Smooth muscle cell (in vitro differentiated cells): ENCODE measurements around the gene PLOD3. TPM values are rescaled to one million over a fixed set of nuclear protein-coding genes. Genes with fewer than 3 reads are reported as not detected.
"Not testable (repeated sequence)": the region's sequence is repeated elsewhere in the genome, so short reads cannot be mapped to it uniquely, and the experiment has no call there.

Source experiments
- DNase-seq: peaks from one replicate; lab custom pipeline; 2025; ENCODE audit not compliant: unreplicated experiment; lab: John Stamatoyannopoulos, UW
- H2AFZ ChIP-seq: fragments of 200-600 bp; sonication (generic); 2 replicates; pipeline ENCODE4 v1.6.0; 2016; ENCODE audit warnings: antibody characterized with exemption, low read depth, mild to moderate bottlenecking
- H3F3A ChIP-seq: fragments of 200-600 bp; sonication (generic); 2 replicates; pipeline ENCODE4 v1.6.0; 2017; ENCODE audit warnings: antibody characterized with exemption, low read depth
- H3K27ac ChIP-seq: fragments of 200-600 bp; sonication (generic); 2 replicates; pipeline ENCODE4 v1.5.1; 2016; ENCODE audit warnings: low read depth, mild to moderate bottlenecking
- H3K27me3 ChIP-seq: fragments of 200-600 bp; sonication (generic); 2 replicates; pipeline ENCODE4 v1.6.1; 2016; ENCODE audit warnings: low read depth, mild to moderate bottlenecking
- H3K36me3 ChIP-seq: fragments of 200-600 bp; sonication (generic); 2 replicates; pipeline ENCODE4 v1.5.1; 2016; ENCODE audit warnings: low read depth
- H3K4me1 ChIP-seq: fragments of 200-600 bp; sonication (generic); 2 replicates; pipeline ENCODE4 v1.5.1; 2016; ENCODE audit warnings: low read depth
- H3K4me2 ChIP-seq: fragments of 200-600 bp; sonication (generic); 2 replicates; pipeline ENCODE4 v1.6.0; 2016; ENCODE audit warnings: mild to moderate bottlenecking
- H3K4me3 ChIP-seq: fragments of 200-600 bp; sonication (generic); 2 replicates; pipeline ENCODE4 v1.5.1; 2016; ENCODE audit warnings: mild to moderate bottlenecking
- H3K79me2 ChIP-seq: fragments of 200-600 bp; sonication (generic); 2 replicates; pipeline ENCODE4 v1.6.0; 2016; ENCODE audit warnings: low read depth, mild to moderate bottlenecking
- H3K9ac ChIP-seq: fragments of 200-600 bp; sonication (generic); 2 replicates; pipeline ENCODE4 v1.6.0; 2016; ENCODE audit warnings: low read depth
- H3K9me3 ChIP-seq: fragments of 200-600 bp; sonication (generic); replicated peaks from 2 replicates; pipeline ENCODE4 v1.5.1; 2016; ENCODE audit warnings: low read depth
- H4K20me1 ChIP-seq: fragments of 200-600 bp; sonication (generic); 2 replicates; pipeline ENCODE4 v1.6.0; 2016; ENCODE audit warnings: low read depth
- WGBS: methylation state at CpG from one replicate; pipeline ENCODE4 v1.1.7; 2016; ENCODE audit warnings: low lambda C conversion rate; 5-methylcytosine and 5-hydroxymethylcytosine counted together
- polyA plus RNA-seq: library from polyadenylated mRNA; unstranded; fragments of >200 nt; fragmentation: Nextera tagmentation; extraction: Ambion mirVana; gene quantifications from 2 replicates; pipeline ENCODE4 v1.2.1, GENCODE V29; 2016
- total RNA-seq: library from RNA; depleted of rRNA; stranded (reverse); fragments of >200 nt; gene quantifications from 2 replicates; pipeline ENCODE4 v1.2.3, GENCODE V29; 2014
- TF ChIP-seq, protein P1 (sequence below): fragments of 200-600 bp; sonication (generic); IDR thresholded peaks from 2 replicates; pipeline ENCODE4 v1.5.1; 2017; ENCODE audit warnings: borderline replicate concordance, mild to moderate bottlenecking, antibody characterized with exemption; ENCODE audit not compliant: insufficient read depth, poor library complexity, severe bottlenecking

PLOD3 gene, protein sequence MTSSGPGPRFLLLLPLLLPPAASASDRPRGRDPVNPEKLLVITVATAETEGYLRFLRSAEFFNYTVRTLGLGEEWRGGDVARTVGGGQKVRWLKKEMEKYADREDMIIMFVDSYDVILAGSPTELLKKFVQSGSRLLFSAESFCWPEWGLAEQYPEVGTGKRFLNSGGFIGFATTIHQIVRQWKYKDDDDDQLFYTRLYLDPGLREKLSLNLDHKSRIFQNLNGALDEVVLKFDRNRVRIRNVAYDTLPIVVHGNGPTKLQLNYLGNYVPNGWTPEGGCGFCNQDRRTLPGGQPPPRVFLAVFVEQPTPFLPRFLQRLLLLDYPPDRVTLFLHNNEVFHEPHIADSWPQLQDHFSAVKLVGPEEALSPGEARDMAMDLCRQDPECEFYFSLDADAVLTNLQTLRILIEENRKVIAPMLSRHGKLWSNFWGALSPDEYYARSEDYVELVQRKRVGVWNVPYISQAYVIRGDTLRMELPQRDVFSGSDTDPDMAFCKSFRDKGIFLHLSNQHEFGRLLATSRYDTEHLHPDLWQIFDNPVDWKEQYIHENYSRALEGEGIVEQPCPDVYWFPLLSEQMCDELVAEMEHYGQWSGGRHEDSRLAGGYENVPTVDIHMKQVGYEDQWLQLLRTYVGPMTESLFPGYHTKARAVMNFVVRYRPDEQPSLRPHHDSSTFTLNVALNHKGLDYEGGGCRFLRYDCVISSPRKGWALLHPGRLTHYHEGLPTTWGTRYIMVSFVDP
- total RNA-seq (58.4 and 63.5 TPM in 2 replicates), polyA plus RNA-seq (150 and 168 TPM in 2 replicates)

DNA sequence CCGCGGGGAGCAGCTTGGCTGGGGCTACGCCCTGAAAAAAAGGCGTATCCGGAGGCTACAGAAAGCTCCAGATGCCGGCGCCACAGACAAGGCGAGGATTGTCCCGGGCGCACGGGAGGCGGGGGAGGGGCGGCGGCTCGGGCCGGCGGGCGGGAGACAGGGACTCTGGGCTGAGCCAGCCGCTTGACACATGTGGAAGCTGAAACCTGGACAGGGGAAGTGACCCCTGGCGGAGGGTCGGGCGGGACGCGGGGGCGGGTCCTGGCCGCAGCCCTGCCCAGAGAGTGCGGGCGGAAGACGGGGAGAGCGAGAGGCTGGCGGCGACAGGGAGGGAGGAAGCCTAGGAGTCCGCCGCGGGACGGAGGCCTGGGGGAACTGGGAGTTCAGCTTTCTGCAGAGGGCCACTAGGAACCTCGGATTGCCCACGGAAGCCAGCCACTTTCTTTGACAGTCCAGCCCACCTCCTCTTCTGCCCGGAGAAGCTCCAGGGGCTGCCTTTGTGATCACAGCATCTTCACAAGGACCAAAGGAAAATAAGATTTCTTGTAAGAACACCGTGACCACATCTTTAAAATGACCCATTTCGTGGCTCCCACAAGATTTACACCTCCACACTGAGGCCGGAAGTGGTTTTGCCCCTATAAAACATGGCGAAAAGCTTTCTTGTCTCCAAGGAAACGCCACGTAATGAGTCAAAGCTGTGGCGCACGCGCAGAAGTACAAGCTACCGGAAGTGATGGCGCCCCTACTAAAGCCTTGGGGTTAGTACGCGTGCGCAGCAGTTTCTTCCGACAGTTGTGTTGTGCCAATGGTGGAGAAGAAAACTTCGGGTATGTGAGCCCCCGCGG is at the start of gene PLOD3, which contains the start of gene ZNHIT1:
PLOD3 (minus strand) TSS at position 194 of the 848 bp plus-strand sequence. CDS start 307 bp downstream, outside the sequence.
ZNHIT1 (plus strand) TSS at position 778 of the 848 bp plus-strand sequence; CDS start at position 809, 31 bp downstream.
- WGBS = under 1% methylated on average over 39 of the region's 57 CpGs
- Histone ChIP-seq H2AFZ (peak within 1 kb of the TSS; percentile 86), H3K27me3 (no peaks in the 10 kb centered on the region), H4K20me1 (peaks cover 31% of the 10 kb centered on the region), H3K9me3 (no peaks in the 10 kb centered on the region), H3K4me2 (peak within 1 kb of the TSS; percentile 98), H3F3A (no peaks in the 10 kb centered on the region), H3K4me1 (peaks cover 10% of the 10 kb centered on the region), H3K79me2 (peaks cover 57% of the 10 kb centered on the region), H3K36me3 (no peaks in the 10 kb centered on the region), H3K4me3 (peak within 1 kb of the TSS; percentile 74), H3K27ac (peak within 1 kb of the TSS; percentile 98), H3K9ac (peak within 1 kb of the TSS; percentile 94)
- DNase-seq = peak; percentile 79
- TF ChIP-seq, protein P1, sequence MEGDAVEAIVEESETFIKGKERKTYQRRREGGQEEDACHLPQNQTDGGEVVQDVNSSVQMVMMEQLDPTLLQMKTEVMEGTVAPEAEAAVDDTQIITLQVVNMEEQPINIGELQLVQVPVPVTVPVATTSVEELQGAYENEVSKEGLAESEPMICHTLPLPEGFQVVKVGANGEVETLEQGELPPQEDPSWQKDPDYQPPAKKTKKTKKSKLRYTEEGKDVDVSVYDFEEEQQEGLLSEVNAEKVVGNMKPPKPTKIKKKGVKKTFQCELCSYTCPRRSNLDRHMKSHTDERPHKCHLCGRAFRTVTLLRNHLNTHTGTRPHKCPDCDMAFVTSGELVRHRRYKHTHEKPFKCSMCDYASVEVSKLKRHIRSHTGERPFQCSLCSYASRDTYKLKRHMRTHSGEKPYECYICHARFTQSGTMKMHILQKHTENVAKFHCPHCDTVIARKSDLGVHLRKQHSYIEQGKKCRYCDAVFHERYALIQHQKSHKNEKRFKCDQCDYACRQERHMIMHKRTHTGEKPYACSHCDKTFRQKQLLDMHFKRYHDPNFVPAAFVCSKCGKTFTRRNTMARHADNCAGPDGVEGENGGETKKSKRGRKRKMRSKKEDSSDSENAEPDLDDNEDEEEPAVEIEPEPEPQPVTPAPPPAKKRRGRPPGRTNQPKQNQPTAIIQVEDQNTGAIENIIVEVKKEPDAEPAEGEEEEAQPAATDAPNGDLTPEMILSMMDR = peak; percentile 20

DNA sequence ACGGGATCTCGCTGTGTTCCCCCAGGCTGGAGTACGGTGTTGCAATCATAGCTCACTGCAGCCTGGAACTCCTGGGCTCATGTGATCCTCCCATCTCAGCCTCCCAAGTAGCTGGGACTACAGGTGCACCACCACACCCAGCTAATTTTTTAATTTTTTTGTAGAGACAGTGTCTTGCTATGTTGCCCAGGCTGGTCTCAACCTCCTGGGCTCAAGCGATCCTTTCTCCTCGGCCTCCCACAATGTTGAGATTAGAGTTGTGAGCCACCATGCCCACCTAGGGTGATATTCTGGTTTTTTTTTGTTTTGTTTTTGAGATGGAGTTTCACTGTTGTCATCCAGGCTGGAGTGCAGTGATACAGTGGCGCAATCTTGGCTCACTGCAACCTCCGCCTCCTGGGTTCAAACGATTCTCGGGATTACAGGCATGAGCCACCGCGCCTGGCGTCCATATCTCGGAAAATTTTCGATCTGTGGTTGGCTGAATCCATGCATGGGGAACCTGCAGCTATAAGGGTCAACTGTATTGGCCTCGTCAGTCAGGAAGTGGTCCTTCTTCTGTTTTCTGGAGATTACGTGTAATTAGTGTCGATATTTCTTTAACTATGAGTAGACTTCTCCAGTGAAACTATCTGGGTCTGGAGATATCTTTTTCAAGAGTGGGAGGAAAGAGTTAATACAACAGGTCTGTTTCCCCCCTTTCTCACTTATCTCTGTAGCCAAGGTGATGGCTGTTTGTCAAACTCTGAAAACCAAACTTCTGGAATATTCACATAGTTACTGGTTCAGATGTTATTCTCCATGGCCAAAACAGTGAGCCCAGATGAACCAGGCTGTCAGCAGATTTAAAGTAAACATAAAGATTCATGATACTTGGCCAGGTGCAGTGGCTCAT is 48.5 kb upstream of the PLOD3 start:
- Histone ChIP-seq H4K20me1 (no peaks in the 10 kb centered on the region), H3K36me3 (no peaks in the 10 kb centered on the region), H2AFZ (no peak overlapping the region), H3K4me1 (no peaks in the 10 kb centered on the region), H3K27me3 (no peaks in the 10 kb centered on the region), H3K9me3 (no peaks in the 10 kb centered on the region), H3F3A (no peaks in the 10 kb centered on the region), H3K4me2 (no peak overlapping the region), H3K4me3 (no peak overlapping the region), H3K27ac (no peak overlapping the region), H3K79me2 (no peaks in the 10 kb centered on the region), H3K9ac (no peak overlapping the region)
- 91% methylated on average over 17 of the region's 17 CpGs for WGBS
- TF ChIP-seq, protein P1 = no peak
- DNase-seq = no peak

DNA sequence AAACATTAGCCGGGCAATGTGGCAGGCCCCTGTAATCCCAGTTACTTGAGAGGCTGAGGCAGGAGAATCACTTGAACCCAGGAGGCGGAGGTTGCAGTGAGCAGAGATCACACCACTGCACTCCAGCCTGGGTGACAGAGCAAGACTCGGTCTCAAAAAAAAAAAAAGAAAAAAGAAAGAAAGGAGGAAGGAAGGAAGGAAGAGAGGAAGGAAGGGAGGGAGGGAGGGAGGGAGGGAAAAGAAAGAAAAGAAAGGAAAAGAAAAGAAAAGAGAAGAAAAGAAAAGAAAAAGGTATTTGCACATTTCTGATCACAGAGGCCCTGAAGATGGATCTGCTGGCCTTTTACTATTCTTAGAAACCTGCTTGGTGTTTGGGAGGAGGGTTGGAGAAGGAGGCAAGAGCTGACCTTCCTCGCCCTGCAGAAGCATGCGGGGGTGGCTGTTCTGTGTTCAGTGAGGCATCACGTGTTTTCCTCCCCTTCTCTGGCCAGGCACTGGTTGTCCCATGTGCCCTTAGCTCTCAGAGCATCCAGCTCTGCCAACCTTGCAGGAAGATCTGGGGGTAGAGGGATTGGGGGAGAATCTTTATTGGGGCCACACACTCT is 46.8 kb upstream of the PLOD3 start:
- not testable (repeated sequence) for H3K79me2 ChIP-seq, H4K20me1 ChIP-seq, H3K27me3 ChIP-seq, H2AFZ ChIP-seq, H3K9me3 ChIP-seq, H3K27ac ChIP-seq, H3K4me1 ChIP-seq, H3K36me3 ChIP-seq, H3K4me3 ChIP-seq, H3F3A ChIP-seq, H3K9ac ChIP-seq, DNase-seq, H3K4me2 ChIP-seq
- WGBS = 63% methylated on average over 5 of the region's 6 CpGs
